NCI-H128 (cell line): Measurements from ENCODE around the gene SLCO3A1.

Experiments
- DNase-seq: peaks from one replicate; lab custom pipeline; 2025; ENCODE audit not compliant: unreplicated experiment; lab: John Stamatoyannopoulos, UW

Gene SLCO3A1

DNA sequence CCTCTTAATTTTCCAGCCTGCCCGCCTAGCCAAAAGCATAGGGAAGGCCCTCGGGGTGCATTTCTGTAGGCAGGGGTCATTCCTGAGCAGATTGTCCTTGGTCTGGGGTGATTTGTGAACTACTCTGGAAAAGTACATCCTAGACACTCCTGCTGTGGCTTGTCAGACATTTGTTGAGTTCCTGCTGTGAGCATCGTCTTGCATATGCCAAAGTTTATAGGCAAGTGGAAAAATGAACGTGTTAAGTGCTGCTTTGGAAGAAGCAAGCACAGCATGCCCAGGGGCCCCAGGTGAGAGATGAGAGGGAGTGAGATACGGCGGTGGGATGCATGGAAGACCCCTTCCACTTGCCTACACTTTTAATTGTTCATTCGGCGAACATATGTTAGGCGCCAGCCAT lies 302.4 kb downstream of the SLCO3A1 start:
- no peak for DNase-seq

DNA sequence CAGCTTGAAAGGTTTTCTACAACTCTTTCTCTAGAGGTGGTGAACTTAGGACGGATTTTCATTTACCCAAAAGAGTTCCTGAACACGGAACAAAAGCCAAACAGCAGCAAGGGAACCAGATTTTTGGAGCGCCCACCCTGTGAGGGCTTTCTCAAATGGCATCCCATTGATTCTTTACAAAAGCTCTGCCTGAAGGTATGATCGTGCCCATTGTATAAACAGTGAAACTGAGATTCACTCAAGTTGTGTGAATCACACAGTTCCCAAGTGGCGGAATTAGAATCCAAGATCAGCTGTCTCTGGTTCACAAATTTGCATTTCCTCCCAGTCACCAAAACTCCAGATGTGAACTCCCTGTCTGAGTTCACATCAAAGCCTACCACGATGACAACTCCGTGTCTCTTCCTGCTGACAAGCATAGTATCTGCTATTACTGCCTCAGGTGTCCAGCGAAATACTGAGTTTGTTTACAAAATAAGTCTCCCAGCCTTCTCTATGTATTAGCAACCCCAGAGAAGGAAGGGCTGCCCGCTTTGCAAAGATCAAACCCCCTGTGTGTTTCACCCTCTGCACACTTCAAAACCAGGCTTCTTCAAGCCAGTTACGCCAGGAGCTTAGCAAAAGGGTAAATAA lies 304.3 kb downstream of the SLCO3A1 start:
- DNase-seq = no peak

DNA sequence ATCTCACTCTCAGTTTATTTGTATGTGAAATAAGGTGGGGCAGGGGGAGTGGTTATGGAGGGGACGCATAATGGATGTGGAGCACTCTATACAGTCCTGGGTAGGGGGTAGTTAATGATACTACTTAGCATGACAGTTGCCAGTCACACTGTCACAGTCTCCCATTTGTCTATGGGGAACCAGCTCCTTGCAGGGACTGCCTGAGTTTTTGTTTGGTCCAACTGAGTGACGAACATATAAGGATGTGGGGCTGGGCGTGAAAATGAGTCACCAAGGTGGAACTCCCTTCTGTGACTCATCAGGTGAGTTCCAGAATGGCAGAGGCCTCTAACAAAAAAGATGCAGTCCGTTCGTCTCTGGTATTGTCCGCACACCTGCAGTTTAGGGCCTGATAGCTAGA lies 304.9 kb downstream of the SLCO3A1 start:
- DNase-seq = no peak

DNA sequence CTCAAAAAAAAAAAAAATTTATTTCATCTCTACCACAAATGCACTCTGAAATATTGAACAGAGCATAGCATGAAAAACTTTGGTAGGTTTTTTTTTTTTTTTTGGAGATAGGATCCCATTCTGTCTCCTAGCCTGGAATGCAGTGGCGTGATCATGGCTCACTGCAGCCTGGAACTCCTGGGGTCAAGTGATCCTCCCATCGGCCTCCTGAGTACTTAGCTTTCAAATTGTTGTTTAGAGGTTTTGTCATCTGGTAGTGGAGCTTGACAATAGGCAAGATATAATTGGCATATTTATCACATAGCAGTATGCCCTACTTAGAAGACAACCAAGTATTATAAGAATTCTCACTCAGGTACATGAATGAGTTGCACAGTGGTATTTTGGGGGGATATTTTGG lies 306.0 kb downstream of the SLCO3A1 start:
- DNase-seq = no peak

DNA sequence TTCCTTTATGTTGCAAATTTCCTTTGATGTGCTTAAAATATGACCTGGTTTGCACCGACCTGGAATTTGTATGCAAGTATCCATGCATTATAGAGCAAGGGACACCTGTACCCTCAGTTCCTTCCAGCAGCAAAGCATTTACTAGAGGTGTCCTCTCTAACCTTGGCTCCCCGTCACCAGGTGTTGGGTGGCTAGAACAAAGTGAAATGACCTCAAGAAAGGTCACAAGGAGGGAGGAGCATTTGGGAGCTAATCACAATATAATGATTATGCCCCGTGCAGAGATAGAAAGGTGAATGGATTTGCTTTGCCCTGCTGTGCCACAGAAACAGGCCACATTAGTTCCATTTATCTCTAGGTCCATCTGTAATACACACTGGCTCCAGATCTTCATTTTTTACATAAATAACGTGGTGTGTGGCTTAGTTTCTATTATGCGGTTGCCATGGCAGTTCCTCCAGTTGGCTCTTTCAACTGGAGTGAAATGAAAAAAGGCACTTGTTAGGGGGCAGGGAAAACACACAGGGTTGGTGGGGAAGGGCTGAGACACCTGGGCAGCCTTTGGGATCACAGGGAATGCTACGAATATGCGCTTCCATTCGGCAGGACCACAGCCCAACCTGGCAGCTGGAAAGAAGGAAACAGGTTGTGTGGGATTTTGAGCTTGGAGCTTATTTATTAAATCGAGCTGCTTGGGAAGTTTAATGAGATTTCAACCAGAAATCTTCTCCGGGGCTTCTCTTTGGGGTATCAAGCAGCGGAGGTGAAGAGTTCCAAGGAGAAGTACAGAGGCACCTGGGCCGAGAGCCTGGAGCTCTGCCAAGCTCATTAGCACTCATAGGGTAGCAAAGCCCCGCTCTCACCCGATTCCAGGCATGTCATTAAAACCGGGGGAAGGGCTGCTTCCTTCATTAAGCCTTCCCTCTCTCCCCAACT lies 306.7 kb downstream of the SLCO3A1 start:
- DNase-seq = no peak

DNA sequence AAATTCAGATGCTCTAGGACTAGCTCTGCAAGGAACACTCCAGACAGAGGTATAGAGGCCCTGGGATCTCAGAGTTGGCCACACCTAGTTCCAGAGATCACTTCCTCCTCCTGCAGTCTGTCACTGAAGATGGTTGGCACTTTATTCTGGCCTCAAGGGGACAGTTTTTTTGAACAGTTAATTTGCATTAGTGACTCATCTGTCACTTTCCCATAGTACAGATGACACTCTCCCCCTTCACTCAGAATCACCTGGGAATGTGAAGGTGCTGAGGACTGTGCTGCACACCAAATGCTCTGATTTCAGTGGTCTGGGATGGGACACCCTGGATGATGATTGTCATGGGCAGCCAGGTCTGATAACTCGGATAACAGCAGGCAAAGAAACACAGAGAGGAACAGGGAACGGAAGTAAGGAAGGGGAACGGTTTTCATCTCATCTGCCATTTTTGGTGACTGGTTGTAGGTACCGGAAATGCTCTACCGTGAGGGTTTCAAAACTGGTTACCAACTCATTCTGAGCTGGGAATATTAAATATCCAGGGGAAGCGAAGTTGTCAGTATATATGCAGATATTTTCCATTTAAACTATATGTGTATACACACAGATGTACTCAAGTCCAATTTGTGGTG lies 307.6 kb downstream of the SLCO3A1 start:
- no peak for DNase-seq

DNA sequence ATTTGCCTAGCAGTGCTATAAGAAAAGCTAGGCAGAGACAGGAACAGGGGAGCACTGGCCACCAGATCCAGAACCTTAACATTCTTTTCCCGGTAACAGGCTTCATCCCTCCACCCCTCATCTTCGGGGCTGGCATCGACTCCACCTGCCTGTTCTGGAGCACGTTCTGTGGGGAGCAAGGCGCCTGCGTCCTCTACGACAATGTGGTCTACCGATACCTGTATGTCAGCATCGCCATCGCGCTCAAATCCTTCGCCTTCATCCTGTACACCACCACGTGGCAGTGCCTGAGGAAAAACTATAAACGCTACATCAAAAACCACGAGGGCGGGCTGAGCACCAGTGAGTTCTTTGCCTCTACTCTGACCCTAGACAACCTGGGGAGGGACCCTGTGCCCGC lies 309.1 kb downstream of the SLCO3A1 start:
- DNase-seq = no peak

DNA sequence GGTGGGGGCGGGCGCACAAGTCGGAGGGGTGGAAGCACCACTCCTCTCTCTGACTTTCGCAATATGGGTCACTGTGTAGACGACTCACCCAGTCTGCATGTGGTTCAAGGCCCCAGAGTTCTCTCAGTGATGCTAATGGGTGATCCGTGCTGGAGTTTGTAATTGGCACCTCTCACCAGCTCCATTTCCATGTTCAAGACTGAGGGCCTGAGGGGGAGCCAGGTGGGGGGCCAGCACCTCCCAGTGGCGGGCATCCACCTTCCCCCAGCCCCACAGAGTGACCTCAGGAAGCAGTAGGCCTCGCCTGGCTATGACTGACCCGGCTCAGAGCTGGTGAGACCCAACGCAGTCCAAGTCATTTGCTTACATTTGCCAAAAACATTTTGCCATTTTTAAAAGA lies 310.1 kb downstream of the SLCO3A1 start:
- no peak for DNase-seq

DNA sequence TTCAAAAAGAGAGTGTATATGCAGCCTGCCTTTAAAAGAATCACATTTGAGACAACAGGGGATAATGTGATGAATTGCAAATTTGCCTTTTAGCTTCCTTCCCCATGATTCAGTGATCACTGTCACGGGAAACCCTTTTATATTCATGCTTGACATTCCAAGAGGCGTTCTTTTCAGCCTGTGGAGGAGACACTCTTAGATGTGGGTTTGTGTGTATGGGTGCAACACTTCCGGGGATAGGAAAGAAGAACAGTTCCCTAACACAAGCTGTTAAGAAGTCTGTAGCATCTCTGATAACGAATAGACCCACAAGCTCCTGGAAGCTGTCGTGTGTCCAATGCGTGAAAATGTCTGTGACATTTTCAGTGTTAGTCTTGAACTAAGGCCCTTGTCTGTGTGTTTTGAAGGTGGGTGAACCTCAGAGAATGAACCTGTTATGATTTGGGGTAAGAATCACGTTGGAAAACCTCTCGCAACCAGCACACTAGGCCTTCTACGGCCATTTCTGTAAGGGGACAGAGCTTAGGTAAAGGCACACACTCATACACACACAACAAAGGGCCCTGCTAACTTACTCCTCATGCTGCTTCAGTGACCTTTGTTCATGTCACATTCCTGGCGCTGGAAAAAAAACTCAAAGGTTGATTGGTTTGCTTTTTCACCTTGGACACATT lies 311.0 kb downstream of the SLCO3A1 start:
- no peak for DNase-seq

DNA sequence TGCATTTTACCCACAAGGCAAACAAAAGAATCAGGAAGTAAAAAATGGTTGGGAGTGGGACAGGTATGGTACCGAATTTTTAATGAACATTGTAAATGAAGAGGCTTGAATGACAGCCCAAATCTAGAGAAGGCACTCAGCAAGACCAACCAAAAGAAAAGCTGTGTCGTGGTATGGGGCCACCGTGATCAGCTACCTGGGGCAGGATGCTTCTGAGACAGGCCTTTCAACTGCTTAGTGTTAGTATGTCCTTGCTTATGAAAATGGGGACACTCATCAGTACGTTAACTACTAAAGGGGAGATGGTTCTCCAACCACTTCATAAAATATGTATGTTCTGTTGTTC lies 311.5 kb downstream of the SLCO3A1 start:
- DNase-seq = no peak

DNA sequence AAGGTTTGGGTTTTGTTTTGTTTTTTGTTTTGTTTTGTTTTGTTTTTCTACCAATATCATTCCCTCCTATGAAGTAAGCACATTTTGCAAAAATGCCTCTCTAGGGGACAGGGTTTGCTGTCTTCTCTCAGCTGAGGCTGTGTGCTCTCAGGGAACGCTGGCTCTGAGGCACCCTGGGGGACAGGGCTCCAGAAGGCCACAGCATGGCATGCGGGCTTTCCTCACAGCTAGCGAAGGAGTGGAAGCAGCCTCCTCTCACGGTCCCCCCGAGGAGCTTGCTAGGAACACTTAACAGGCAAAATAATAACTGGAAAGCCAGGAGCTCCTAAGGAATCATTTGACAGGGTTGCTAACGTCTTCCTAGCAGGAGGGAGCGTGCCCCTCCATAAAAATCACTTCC lies 312.5 kb downstream of the SLCO3A1 start:
- DNase-seq = no peak

DNA sequence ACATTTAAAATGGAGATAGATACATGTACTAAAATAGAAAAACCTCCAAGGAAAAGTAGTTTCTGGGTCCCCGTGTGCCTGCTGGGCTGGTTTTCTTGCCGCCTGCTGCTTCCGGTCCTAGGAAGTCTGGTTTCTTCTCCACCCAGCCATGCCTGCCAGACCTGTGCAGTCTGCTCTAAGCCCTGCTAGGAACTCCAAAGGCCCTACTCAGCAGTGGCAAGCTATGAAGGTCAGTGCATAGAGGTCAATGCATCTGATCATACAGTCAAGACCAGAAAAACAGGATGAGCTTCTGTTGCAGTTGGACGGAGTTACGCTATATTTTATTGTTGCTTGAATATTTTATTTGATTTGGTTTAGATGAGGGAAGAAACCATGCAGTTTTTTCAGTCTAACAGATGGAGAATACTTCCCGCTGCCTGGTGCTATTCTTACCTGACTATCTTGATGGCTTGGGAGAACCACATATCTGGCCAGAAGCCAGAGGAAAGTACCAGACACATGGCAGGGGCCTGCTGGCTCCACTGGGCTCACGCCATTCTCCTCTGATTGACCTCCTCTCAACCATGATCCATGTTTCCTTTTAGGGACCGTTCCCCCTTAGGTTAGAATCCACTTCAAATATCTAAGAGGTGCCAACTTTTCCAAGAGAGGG lies 313.4 kb downstream of the SLCO3A1 start:
- DNase-seq = no peak

DNA sequence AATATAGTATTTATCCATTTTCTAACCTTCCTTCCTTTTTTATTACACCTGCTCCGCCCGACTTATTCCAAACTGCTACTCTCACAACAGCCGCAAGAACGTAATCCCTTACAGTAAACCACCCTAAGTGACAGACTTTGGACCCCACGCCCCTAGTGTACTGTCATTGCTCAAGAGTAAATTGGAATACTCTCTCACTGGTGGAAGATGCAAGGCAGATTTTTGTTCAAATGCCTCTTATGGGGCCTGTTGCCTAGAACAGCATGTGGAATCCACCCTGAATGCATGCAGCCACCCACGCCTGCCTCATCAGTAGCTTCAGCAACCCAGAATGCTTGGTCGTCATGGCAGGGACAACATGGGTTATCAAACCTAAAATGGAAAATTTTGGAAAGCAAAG lies 313.9 kb downstream of the SLCO3A1 start:
- DNase-seq = no peak

DNA sequence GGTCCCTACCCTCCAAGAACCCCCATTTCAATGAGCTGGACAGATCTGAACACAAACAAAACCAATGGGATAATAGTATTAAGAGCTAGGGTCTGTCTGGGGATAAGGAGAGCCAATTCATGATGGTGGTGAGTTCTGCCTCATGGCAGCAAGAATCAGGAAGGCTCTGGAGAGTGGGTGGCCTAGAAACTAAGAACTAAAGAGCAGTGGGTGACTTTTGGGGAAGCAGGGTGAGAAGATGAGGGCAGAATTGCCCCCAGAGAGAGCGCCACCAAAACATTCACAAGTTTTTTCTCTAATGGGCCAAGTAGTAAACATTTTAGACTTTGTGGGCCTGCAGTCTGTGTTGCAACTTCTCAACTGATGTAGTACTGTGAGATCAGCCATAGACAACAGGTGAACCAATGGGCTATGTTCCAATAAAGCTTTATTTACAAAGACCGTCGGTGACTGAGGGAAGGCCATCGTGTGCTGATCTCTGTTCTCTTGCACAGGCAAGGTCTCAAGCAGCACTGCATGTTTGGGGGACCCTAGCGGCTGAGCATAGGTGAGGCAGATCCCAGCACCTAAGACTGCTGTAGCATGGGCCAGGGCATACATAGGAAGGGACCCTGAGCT lies 314.7 kb downstream of the SLCO3A1 start:
- DNase-seq = no peak

DNA sequence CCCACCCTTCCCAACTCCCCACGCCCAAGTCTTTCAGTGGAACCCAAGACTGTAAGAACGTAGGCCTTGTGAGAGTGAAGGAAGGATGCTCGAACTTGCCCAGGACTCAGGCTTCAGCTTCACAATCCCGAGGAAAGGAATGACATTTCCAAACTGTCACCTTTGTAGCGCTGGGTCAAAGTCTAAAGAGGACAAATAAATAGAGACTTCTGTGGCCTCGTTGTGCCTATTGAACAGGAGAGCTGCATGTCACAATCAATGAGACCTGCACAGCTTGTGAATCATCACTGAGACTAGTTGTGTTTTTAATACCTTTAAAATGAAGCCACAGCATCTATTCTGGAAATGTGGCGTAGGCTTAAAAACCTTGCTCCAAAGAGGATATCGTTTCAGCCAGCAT lies 317.4 kb downstream of the SLCO3A1 start:
- DNase-seq = no peak

DNA sequence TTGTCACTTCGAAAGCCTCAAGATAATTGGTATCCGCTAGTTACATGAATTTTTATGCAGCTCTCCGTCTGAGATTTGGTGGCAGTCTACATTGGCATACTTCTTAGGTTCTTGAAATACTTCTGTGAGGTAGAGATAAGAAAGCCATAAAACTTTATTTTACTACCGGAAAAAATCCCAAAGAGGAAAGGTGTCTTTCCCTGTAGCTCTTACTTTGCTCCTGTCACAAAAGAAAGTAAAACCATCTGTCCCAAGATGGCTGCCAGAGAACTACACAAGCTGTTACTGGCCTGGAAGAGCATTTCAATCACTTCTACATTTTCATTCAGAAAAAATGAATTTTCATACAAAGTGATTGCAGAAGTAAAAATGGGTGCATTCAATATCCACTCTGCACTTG lies 325.4 kb downstream of the SLCO3A1 start:
- DNase-seq = no peak

DNA sequence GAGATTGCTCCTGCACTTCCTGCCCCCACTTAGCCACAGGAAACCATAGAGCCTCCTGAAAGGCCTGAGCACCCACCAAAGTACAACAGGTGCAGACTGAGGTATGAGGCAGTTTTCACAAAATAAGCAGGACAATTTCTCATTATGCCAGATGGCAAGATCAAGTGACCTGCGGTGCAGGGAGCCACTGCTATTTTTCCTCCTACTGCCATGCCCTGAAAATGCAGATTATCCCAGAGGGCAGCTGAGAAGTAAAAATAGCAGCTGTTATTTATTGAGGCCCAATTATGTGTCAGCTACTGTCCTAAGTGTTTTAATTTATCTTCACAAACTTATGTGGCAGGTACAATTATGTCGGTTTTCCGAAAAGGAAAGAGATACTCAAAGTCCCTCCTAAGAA lies 330.6 kb downstream of the SLCO3A1 start:
- DNase-seq = no peak

DNA sequence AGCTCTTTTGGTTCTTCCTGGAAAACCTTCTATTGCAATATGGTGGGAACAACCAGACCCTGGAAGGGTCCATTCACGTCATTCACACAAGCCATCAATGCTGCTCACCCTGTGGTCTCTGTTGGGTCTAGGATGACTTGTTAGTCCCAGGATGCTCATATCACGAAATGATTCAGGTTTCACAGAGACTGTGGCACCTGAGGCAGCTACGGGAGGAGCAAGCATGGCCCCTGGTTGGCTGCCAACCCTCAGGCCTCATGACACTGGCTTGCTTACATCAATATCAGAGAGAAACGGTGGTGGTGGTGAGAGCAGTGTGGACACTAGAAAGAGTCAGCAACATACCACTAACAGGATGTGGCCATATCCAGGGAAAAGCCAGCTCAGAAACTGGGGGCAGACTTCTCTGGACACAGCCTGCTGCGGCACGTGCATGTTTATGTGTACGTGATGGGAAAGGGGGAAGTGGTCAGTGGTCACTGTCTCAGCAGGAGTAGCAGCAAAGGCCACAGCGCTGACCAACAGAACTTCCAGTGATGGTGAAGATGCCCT lies 331.2 kb downstream of the SLCO3A1 start:
- DNase-seq = no peak

DNA sequence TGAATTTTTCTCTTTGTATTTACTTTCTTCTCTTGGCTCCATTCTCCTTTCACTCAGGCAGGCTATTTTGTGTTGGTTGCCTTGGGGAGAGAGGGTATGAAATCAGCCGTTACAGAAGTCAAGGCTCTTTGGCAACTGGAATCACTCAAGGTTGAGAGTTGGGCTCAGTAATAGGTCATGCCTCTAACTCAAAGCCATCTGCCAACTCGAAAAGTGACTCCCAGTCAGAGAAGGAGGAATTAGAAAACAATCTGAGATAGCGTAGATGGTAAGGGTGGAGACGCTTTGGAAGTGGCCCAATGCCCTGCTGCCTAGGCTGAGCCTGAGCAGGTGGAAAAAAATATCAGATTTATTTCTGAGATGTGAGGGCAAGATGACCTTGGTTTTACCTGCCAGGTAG lies 334.5 kb downstream of the SLCO3A1 start:
- DNase-seq = no peak

DNA sequence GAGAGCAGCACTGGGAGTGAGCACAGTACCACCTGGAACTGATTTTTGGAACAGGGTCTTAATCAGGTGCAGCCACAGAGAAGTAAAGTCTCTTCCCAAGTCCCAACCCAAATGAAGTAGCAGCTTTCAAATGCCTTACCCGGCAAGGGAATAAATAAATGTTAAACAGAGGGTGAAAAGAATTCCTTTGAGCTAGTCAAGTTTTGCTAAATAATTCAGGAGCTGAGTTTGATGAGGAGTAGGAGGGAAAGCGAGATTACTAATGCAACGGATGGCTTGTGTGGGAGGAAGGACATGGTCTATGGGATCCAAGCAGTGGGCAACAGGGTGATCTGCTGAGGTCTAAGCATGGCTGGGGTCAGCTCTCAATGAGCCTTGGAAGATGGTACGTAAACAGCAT lies 335.7 kb downstream of the SLCO3A1 start:
- no peak for DNase-seq
